Ascending aorta (tissue), 2 donors: ENCODE data around the gene SLC9A4. TPM values are rescaled to one million over a fixed set of nuclear protein-coding genes. Genes with fewer than 3 reads are reported as not detected.

Experiments
- DNase-seq, 2 donors: peaks; one replicate each; pipeline ENCODE4 v3.0.0-alpha.2; 2019; ENCODE audit warnings: low spot score in 2 of 2
- H3K27ac ChIP-seq, 2 donors: fragments of 200-600 bp; sonication (generic); one replicate each; pipeline ENCODE4 v1.5.1; 2016 to 2017; ENCODE audit warnings: mild to moderate bottlenecking in 1 of 2
- H3K27me3 ChIP-seq: fragments of 200-600 bp; sonication (generic); one replicate; pipeline ENCODE4 v1.5.1; 2017
- H3K36me3 ChIP-seq, 2 donors: fragments of 200-600 bp; sonication (generic); one replicate each; pipeline ENCODE4 v1.5.1; 2016
- H3K4me1 ChIP-seq, 2 donors: fragments of 200-600 bp; sonication (generic); one replicate each; pipeline ENCODE4 v1.5.1; 2016 to 2017; ENCODE audit warnings: mild to moderate bottlenecking in 1 of 2
- H3K4me3 ChIP-seq, 2 donors: fragments of 200-600 bp; sonication (generic); one replicate each; pipeline ENCODE4 v1.5.1; 2016 to 2017; ENCODE audit warnings: mild to moderate bottlenecking in 1 of 2
- H3K9me3 ChIP-seq, 2 donors: fragments of 200-600 bp; sonication (generic); one replicate each; pipeline ENCODE4 v1.5.1; 2016
- CTCF ChIP-seq, 3 experiments: fragments of 200-600 bp in 2 of 3; fragments of 450-650 bp in 1 of 3; sonication (generic) in 2 of 3; IDR thresholded peaks; one replicate each; pipeline ENCODE4 v1.5.1; 2016 to 2019; ENCODE audit warnings: antibody characterized with exemption in 3 of 3, mild to moderate bottlenecking in 1 of 3, moderate library complexity in 1 of 3
- intact Hi-C: fragments of 100-400 bp; cut with DNase I; formaldehyde crosslinking; loops from one replicate; pipeline ENCODE4 v1.15.1; 2023
- total RNA-seq: library from RNA; depleted of rRNA; stranded (reverse); fragments of >200 nt; gene quantifications from one replicate; pipeline ENCODE4 v1.1.0, GENCODE V29; 2016

The SLC9A4 gene
- total RNA-seq, 1 donor from 2014 or later, result not detected

GRCh38 chr2:102436323-102436722, 36.7 kb upstream of the SLC9A4 start:
- Histone ChIP-seq H3K9me3 (no peaks in the 10 kb centered on the region), H3K4me1 (no peaks in the 10 kb centered on the region), H3K36me3 (no peaks in the 10 kb centered on the region), H3K4me3 (no peak overlapping the region), H3K27ac (no peak overlapping the region), H3K27me3 (no peaks in the 10 kb centered on the region)
- intact Hi-C loops, result no loop called here
- TF ChIP-seq CTCF (IDR thresholded peaks at IDR 0.05), result no peak
- no peak for DNase-seq

GRCh38 chr2:102437122-102437521, 35.9 kb upstream of the SLC9A4 start:
- TF ChIP-seq CTCF (IDR thresholded peaks at IDR 0.05), result no peak
- intact Hi-C loops, result no loop called here

GRCh38 chr2:102438111-102438510, 34.9 kb upstream of the SLC9A4 start:
- Histone ChIP-seq H3K4me3 (no peak overlapping the region), H3K27me3 (no peaks in the 10 kb centered on the region), H3K36me3 (no peaks in the 10 kb centered on the region), H3K27ac (no peak overlapping the region), H3K4me1 (no peaks in the 10 kb centered on the region), H3K9me3 (no peaks in the 10 kb centered on the region)
- no peak for TF ChIP-seq CTCF (IDR thresholded peaks at IDR 0.05)
- DNase-seq, result no peak
- intact Hi-C loops, result no loop called here

More at GRCh38 chr2:102437122-102437521, 35.9 kb upstream of the SLC9A4 start:
- no peaks in the 10 kb centered on the region for H3K9me3 ChIP-seq
- H3K4me3 ChIP-seq, result no peak overlapping the region
- no peaks in the 10 kb centered on the region for H3K4me1 ChIP-seq
- H3K27ac ChIP-seq, result no peak overlapping the region
- no peaks in the 10 kb centered on the region for H3K36me3 ChIP-seq
- DNase-seq, result no peak
- H3K27me3 ChIP-seq, result no peaks in the 10 kb centered on the region

- intact Hi-C loops, result no loop called here
- H3K9me3 ChIP-seq, result no peaks in the 10 kb centered on the region
- no peaks in the 10 kb centered on the region for H3K36me3 ChIP-seq
- no peak for TF ChIP-seq CTCF (IDR thresholded peaks at IDR 0.05)
- DNase-seq, result no peak
- no peak overlapping the region for H3K27ac ChIP-seq
- H3K27me3 ChIP-seq, result no peaks in the 10 kb centered on the region
- no peaks in the 10 kb centered on the region for H3K4me1 ChIP-seq
- no peak overlapping the region for H3K4me3 ChIP-seq
Observed at GRCh38 chr2:102438578-102438977, 34.4 kb upstream of the SLC9A4 start.

- Histone ChIP-seq H3K27me3 (no peaks in the 10 kb centered on the region), H3K36me3 (no peaks in the 10 kb centered on the region), H3K4me1 (no peaks in the 10 kb centered on the region), H3K27ac (no peak overlapping the region), H3K9me3 (no peaks in the 10 kb centered on the region), H3K4me3 (no peak overlapping the region)
- intact Hi-C loops, result no loop called here
- TF ChIP-seq CTCF (IDR thresholded peaks at IDR 0.05), result no peak
- no peak for DNase-seq
Observed at GRCh38 chr2:102439065-102439695, 33.8 kb upstream of the SLC9A4 start.
